ENCODE data around the gene CAMK2A.

- TF ChIP-seq MXI1 (IDR thresholded peaks at IDR 0.05; ENCODE audit: borderline replicate concordance, low read depth, low read length) (no peak), CTCF (conservative IDR thresholded peaks at IDR 0.05; ENCODE audit: low read depth, low read length) (no peak), CHD1 (IDR thresholded peaks at IDR 0.05; ENCODE audit: low read depth, low read length) (no peak), RFX5 (IDR thresholded peaks at IDR 0.05; ENCODE audit: low read depth, low read length) (no peak)
Observed at GRCh38 chr5:150224483-150225027, 65.0 kb downstream of the CAMK2A start.

Data from IMR-90 (cell line).